Epithelial cell of proximal tubule (primary cell): ENCODE results near the gene TLL1. TPM values are rescaled to one million over a fixed set of nuclear protein-coding genes. Genes with fewer than 3 reads are reported as not detected.
A peak's percentile ranks its signal among the peaks of the same experiment; 100 is the strongest.

Experiments used
- DNase-seq: peaks from one replicate; pipeline ENCODE4 v3.0.0-alpha.2; 2011; ENCODE audit warnings: low read depth
- H3K4me3 ChIP-seq: 2 replicates; pipeline ENCODE4 v1.5.1; 2011; ENCODE audit warnings: low read depth, mild to moderate bottlenecking, low read length
- CTCF ChIP-seq: conservative IDR thresholded peaks from 2 replicates; pipeline ENCODE4 v1.5.1; 2012; ENCODE audit warnings: low read depth, mild to moderate bottlenecking, low read length
- total RNA-seq: library from RNA; depleted of rRNA; stranded (reverse); fragments of >200 nt; gene quantifications from 2 replicates; pipeline ENCODE4 v1.2.3, GENCODE V29; 2015

TLL1 gene
- total RNA-seq, 1 donor from 2014 or later: 2.6 TPM

GRCh38 chr4:165867961-165868360 lies 5.1 kb upstream of the TLL1 start:
- DNase-seq: no peak
- H3K4me3 ChIP-seq: no peak overlapping the region
- no peak for TF ChIP-seq CTCF

- DNase-seq: no peak
- H3K4me3 ChIP-seq: peak overlapping the region; percentile 72
These were observed 448 bp downstream of the TLL1 start for GRCh38 chr4:165873298-165874071.

GRCh38 chr4:165874072-165874790 lies 1.2 kb downstream of the TLL1 start:
- no peak for TF ChIP-seq CTCF
- peak overlapping the region; percentile 72 for H3K4me3 ChIP-seq
- DNase-seq: no peak

More at GRCh38 chr4:165873298-165874071, 448 bp downstream of the TLL1 start:
- TF ChIP-seq CTCF: no peak

GRCh38 chr4:165874791-165875371 lies 1.8 kb downstream of the TLL1 start:
- TF ChIP-seq CTCF: no peak
- peak; percentile 74 for DNase-seq
- H3K4me3 ChIP-seq: peak overlapping the region; percentile 72

GRCh38 chr4:165875446-165875845 lies 2.4 kb downstream of the TLL1 start:
- H3K4me3 ChIP-seq: no peak overlapping the region
- no peak for TF ChIP-seq CTCF
- no peak for DNase-seq

GRCh38 chr4:165877286-165877685 lies 4.2 kb downstream of the TLL1 start:
- no peak overlapping the region for H3K4me3 ChIP-seq
- TF ChIP-seq CTCF: no peak
- no peak for DNase-seq
